Measurements from ENCODE around the gene FLACC1.

- TF ChIP-seq EZH2 (IDR thresholded peaks at IDR 0.05) (no peak), POLR2AphosphoS5 (IDR thresholded peaks at IDR 0.05; ENCODE audit: borderline replicate concordance, low read depth, low read length) (no peak), FOXP2 (optimal IDR thresholded peaks at IDR 0.05; ENCODE audit: control extremely low read depth, extremely low read length, insufficient read depth) (no peak)
Observed at GRCh38 chr2:201273330-201273983, 83.7 kb downstream of the FLACC1 start.
